Measurements from ENCODE around the gene TXLNA. TPM values are rescaled to one million over a fixed set of nuclear protein-coding genes. Genes with fewer than 3 reads are reported as not detected.

Gene TXLNA
- total RNA-seq, 1 experiment from 2014 or later, result 49.8 TPM

DNA sequence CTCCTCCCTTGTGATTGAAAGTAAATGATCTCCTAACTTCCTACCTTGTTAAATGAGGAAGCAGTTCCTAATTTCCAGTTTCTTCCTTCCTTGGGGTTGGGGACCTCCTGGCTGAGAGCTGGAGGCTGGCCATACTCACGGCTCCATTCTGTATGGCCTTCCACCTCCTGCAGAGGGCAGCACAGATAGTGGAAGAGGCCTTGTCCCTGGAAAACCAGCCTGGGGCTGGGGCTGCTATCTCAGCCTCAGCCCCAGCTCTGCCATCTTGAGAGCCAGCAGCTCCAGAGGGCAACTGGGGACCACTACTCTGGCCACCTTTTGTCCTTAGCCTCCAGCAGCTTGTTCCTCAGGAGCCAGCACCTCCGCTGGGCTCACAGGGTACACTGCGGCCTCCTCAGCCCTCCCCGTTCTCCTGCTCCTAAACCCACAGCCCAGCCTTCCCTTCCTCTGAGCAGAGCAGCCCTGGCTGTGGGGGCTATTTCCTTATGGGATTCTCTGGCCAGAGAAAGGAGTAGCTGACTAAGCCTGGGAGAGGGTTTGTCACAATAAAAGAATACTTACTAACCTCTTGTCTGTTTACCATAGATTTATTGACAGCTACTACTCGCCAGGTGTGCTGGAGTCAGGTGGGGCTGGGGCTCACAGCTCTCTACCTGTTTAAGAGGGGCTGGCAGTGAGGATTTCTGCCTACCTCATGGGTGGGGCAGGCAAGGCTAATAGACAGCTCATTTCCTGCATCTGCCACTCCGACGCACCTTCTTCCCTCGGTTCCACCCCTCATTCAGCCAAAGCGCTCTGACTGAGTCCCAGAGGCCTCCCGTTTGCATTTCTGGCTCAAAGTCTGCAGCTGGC is 36.4 kb downstream of the TXLNA start:
- H3K36me3 Mint-ChIP-seq, result no peaks in the 10 kb centered on the region; the same call in 1 of the 2 replicates

DNA sequence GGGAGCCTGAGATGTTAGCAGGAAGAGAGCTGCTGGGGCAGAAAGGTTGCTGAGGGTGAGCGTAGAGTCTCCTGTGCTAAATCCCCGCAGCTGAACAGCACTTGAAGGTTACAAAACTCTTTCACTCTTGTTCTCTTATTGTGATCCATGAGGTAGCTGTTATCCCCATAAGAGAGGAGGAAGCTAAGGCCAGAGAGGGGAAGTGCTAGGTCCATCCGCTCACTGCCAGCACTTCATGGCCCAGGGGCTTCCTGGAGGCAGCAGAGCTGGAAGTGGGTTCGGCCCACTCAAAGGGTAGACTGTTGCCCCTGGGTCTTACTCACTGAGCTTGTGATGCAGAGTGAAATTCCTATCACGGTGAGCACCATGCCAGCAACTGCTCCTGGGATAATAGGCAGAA is 37.1 kb downstream of the TXLNA start:
- TF ChIP-seq CBFB (CRISPR knock-in tag; IDR thresholded peaks at IDR 0.05; ENCODE audit: low read depth) (no peak), IRF2 (CRISPR knock-in tag; IDR thresholded peaks at IDR 0.05; ENCODE audit: borderline replicate concordance, low read depth) (no peak), JAZF1 (CRISPR knock-in tag; IDR thresholded peaks at IDR 0.05) (no peak), MYBL2 (CRISPR knock-in tag; IDR thresholded peaks at IDR 0.05) (no peak), FOXK1 (CRISPR knock-in tag; IDR thresholded peaks at IDR 0.05) (no peak), ETV6 (CRISPR knock-in tag; IDR thresholded peaks at IDR 0.05) (no peak), JUN (CRISPR knock-in tag; IDR thresholded peaks at IDR 0.05) (no peak), RORB (CRISPR knock-in tag; IDR thresholded peaks at IDR 0.05) (no peak), FOXP1 (CRISPR knock-in tag; IDR thresholded peaks at IDR 0.05; ENCODE audit: borderline replicate concordance) (no peak), ESRRA (CRISPR knock-in tag; IDR thresholded peaks at IDR 0.05; ENCODE audit: borderline replicate concordance) (no peak)
- TF ChIP-seq, protein P1, sequence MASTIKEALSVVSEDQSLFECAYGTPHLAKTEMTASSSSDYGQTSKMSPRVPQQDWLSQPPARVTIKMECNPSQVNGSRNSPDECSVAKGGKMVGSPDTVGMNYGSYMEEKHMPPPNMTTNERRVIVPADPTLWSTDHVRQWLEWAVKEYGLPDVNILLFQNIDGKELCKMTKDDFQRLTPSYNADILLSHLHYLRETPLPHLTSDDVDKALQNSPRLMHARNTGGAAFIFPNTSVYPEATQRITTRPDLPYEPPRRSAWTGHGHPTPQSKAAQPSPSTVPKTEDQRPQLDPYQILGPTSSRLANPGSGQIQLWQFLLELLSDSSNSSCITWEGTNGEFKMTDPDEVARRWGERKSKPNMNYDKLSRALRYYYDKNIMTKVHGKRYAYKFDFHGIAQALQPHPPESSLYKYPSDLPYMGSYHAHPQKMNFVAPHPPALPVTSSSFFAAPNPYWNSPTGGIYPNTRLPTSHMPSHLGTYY (CRISPR knock-in tag; IDR thresholded peaks at IDR 0.05), result no peak
- TF ChIP-seq, protein P2, sequence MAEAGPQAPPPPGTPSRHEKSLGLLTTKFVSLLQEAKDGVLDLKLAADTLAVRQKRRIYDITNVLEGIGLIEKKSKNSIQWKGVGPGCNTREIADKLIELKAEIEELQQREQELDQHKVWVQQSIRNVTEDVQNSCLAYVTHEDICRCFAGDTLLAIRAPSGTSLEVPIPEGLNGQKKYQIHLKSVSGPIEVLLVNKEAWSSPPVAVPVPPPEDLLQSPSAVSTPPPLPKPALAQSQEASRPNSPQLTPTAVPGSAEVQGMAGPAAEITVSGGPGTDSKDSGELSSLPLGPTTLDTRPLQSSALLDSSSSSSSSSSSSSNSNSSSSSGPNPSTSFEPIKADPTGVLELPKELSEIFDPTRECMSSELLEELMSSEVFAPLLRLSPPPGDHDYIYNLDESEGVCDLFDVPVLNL (CRISPR knock-in tag; IDR thresholded peaks at IDR 0.05; ENCODE audit: borderline replicate concordance, low read depth), result no peak
- TF ChIP-seq, protein P3, sequence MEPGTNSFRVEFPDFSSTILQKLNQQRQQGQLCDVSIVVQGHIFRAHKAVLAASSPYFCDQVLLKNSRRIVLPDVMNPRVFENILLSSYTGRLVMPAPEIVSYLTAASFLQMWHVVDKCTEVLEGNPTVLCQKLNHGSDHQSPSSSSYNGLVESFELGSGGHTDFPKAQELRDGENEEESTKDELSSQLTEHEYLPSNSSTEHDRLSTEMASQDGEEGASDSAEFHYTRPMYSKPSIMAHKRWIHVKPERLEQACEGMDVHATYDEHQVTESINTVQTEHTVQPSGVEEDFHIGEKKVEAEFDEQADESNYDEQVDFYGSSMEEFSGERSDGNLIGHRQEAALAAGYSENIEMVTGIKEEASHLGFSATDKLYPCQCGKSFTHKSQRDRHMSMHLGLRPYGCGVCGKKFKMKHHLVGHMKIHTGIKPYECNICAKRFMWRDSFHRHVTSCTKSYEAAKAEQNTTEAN (CRISPR knock-in tag; IDR thresholded peaks at IDR 0.05), result no peak
- TF ChIP-seq, protein P4, sequence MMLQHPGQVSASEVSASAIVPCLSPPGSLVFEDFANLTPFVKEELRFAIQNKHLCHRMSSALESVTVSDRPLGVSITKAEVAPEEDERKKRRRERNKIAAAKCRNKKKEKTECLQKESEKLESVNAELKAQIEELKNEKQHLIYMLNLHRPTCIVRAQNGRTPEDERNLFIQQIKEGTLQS (CRISPR knock-in tag; conservative IDR thresholded peaks at IDR 0.05), result no peak
- no peak for DNase-seq (ENCODE audit: low spot score)
- Mint-ChIP-seq H3K27me3 (ENCODE audit: low read depth) (no peaks in the 10 kb centered on the region), H3K9me3 (no peaks in the 10 kb centered on the region), H3K4me1 (peaks cover 10% of the 10 kb centered on the region), H3K27ac (no peak overlapping the region), H3K4me3 (no peak overlapping the region), H3K36me3 (no peaks in the 10 kb centered on the region; the same call in 1 of the 2 replicates)
- CTCF ChIA-PET, result interaction anchor here (1.1 to 2.8 kb wide), 10 partner anchors 16 to 262 kb away, joined by 3 to 69 read pairs (median 16); partner anchors contain the start of genes CCDC28B, FAM167B, LCK and TMEM39B
- POLR2A ChIA-PET, result interaction anchor here (0.6 to 1.1 kb wide), 2 partner anchors 119 to 121 kb away, joined by 4 to 8 read pairs; partner anchors contain the start of gene MARCKSL1
- no peak for ATAC-seq

More for the DNA sequence above, 36.4 kb downstream of the TXLNA start:
- ChIA-PET CTCF (interaction anchor here (0.5 to 2.8 kb wide), 41 partner anchors 10 to 455 kb away, joined by 3 to 69 read pairs (median 5); partner anchors contain the start of genes BSDC1, CCDC28B, FAM167B and FAM229A), POLR2A (interaction anchor here (0.6 to 1.3 kb wide), 8 partner anchors 10 to 179 kb away, joined by 3 to 8 read pairs (median 6); partner anchors contain the start of genes BSDC1, CCDC28B, IQCC and MARCKSL1)
- Mint-ChIP-seq H3K4me1 (peaks cover 2% of the 10 kb centered on the region; the same call in 1 of the 2 replicates), H3K9me3 (no peaks in the 10 kb centered on the region), H3K4me3 (no peak overlapping the region), H3K27me3 (ENCODE audit: low read depth) (peaks cover 4% of the 10 kb centered on the region; the same call in 1 of the 2 replicates), H3K27ac (no peak overlapping the region)
- ATAC-seq (peak; percentile 97), DNase-seq (ENCODE audit: low spot score) (peak; percentile 78)
- no peak for TF ChIP-seq NFATC4 (CRISPR knock-in tag; IDR thresholded peaks at IDR 0.05)
- TF ChIP-seq, protein P5, sequence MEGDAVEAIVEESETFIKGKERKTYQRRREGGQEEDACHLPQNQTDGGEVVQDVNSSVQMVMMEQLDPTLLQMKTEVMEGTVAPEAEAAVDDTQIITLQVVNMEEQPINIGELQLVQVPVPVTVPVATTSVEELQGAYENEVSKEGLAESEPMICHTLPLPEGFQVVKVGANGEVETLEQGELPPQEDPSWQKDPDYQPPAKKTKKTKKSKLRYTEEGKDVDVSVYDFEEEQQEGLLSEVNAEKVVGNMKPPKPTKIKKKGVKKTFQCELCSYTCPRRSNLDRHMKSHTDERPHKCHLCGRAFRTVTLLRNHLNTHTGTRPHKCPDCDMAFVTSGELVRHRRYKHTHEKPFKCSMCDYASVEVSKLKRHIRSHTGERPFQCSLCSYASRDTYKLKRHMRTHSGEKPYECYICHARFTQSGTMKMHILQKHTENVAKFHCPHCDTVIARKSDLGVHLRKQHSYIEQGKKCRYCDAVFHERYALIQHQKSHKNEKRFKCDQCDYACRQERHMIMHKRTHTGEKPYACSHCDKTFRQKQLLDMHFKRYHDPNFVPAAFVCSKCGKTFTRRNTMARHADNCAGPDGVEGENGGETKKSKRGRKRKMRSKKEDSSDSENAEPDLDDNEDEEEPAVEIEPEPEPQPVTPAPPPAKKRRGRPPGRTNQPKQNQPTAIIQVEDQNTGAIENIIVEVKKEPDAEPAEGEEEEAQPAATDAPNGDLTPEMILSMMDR (IDR thresholded peaks at IDR 0.05), result peak; percentile 62; the same call in 1 of the 2 replicates
- TF ChIP-seq, protein P6, sequence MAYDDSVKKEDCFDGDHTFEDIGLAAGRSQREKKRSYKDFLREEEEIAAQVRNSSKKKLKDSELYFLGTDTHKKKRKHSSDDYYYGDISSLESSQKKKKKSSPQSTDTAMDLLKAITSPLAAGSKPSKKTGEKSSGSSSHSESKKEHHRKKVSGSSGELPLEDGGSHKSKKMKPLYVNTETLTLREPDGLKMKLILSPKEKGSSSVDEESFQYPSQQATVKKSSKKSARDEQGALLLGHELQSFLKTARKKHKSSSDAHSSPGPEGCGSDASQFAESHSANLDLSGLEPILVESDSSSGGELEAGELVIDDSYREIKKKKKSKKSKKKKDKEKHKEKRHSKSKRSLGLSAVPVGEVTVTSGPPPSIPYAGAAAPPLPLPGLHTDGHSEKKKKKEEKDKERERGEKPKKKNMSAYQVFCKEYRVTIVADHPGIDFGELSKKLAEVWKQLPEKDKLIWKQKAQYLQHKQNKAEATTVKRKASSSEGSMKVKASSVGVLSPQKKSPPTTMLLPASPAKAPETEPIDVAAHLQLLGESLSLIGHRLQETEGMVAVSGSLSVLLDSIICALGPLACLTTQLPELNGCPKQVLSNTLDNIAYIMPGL (CRISPR knock-in tag; IDR thresholded peaks at IDR 0.05), result no peak
